Peyer's patch (tissue), 4 donors: ENCODE data around the gene PRR23E.

Experiments
- POLR2A ChIP-seq, 2 donors: fragments of 450-650 bp; IDR thresholded peaks; one replicate each; pipeline ENCODE4 v1.5.1; 2017; ENCODE audit warnings: antibody characterized with exemption in 2 of 2, mild to moderate bottlenecking in 2 of 2, moderate library complexity in 2 of 2
- TF ChIP-seq, protein P1 (sequence below), 6 experiments: fragments of 450-650 bp in 4 of 6; fragments of 200-600 bp in 2 of 6; sonication (generic) in 1 of 6; IDR thresholded peaks; one replicate each; pipeline ENCODE4 v1.5.1; 2017 to 2019; ENCODE audit warnings: antibody characterized with exemption in 6 of 6, mild to moderate bottlenecking in 3 of 6, moderate library complexity in 1 of 6

DNA sequence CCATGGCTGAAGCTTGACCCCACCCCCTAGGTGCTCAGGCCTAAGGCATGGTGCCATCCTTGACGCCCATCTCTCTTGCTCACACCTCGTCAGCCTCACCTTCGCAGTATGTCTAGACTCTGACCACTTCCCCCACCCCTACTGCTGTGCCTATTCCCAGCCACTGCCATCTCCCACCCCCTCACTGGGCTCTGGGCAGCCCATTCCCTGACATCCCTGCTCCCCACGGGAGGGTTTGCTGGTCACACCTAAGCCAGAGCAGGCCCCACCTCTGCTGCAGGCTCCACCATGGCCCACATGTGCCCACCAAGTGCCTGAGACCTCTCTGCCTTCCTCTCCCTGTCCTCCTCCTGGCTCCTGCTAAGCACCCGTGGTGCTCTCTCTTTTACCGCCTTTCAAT is 47.7 kb upstream of the PRR23E start:
- TF ChIP-seq, protein P1, sequence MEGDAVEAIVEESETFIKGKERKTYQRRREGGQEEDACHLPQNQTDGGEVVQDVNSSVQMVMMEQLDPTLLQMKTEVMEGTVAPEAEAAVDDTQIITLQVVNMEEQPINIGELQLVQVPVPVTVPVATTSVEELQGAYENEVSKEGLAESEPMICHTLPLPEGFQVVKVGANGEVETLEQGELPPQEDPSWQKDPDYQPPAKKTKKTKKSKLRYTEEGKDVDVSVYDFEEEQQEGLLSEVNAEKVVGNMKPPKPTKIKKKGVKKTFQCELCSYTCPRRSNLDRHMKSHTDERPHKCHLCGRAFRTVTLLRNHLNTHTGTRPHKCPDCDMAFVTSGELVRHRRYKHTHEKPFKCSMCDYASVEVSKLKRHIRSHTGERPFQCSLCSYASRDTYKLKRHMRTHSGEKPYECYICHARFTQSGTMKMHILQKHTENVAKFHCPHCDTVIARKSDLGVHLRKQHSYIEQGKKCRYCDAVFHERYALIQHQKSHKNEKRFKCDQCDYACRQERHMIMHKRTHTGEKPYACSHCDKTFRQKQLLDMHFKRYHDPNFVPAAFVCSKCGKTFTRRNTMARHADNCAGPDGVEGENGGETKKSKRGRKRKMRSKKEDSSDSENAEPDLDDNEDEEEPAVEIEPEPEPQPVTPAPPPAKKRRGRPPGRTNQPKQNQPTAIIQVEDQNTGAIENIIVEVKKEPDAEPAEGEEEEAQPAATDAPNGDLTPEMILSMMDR (IDR thresholded peaks at IDR 0.05), result no peak
- no peak for TF ChIP-seq POLR2A (IDR thresholded peaks at IDR 0.05)
